HL-60 (cell line): Measurements from ENCODE around the gene PPP1R11.
A peak's percentile ranks its signal among the peaks of the same experiment; 100 is the strongest.

Experiments used
- DNase-seq, 2 experiments: peaks; one replicate each; pipeline ENCODE4 v3.0.0-alpha.2; 2010 to 2020; ENCODE audit warnings: low read depth in 1 of 2, low spot score in 1 of 2
- H3K27ac ChIP-seq: fragments of 250-450 bp; sonication (Bioruptor Pico); replicated peaks from 2 replicates; pipeline ENCODE4 v1.5.1; 2020; ENCODE audit warnings: mild to moderate bottlenecking, moderate library complexity
- H3K27me3 ChIP-seq: fragments of 250-450 bp; sonication (Bioruptor Pico); 2 replicates; pipeline ENCODE4 v1.5.1; 2021; ENCODE audit warnings: mild to moderate bottlenecking, moderate library complexity; ENCODE audit not compliant: insufficient read depth, poor library complexity, severe bottlenecking
- H3K4me3 ChIP-seq: replicated peaks from 2 replicates; pipeline ENCODE4 v1.5.1; 2011; ENCODE audit warnings: mild to moderate bottlenecking, control low read depth, low read length; ENCODE audit not compliant: insufficient read depth
- CTCF ChIP-seq: IDR thresholded peaks from one replicate; pipeline ENCODE4 v1.5.1; 2011; ENCODE audit warnings: low read length, control low read depth, inconsistent platforms; ENCODE audit not compliant: insufficient read depth
- GABPA ChIP-seq: IDR thresholded peaks from 2 replicates; pipeline ENCODE4 v1.6.1; 2012; ENCODE audit warnings: low read depth
- POLR2AphosphoS5 ChIP-seq: IDR thresholded peaks from 2 replicates; pipeline ENCODE4 v1.6.1; 2012; ENCODE audit warnings: low read depth
- REST ChIP-seq: IDR thresholded peaks from 2 replicates; pipeline ENCODE4 v1.6.1; 2012; ENCODE audit warnings: low read depth; ENCODE audit not compliant: insufficient replicate concordance
- SPI1 ChIP-seq: IDR thresholded peaks from 2 replicates; pipeline ENCODE4 v1.6.1; 2012; ENCODE audit warnings: low read depth, mild to moderate bottlenecking, borderline replicate concordance

Gene PPP1R11

GRCh38 chr6:30053682-30054081, 13.3 kb upstream of the PPP1R11 start:
- no peak overlapping the region for H3K27ac ChIP-seq
- no peaks in the 10 kb centered on the region for H3K27me3 ChIP-seq
- TF ChIP-seq REST (no peak), GABPA (no peak)
- H3K4me3 ChIP-seq: no peak overlapping the region
- DNase-seq: no peak

- Histone ChIP-seq H3K27ac (no peak overlapping the region), H3K27me3 (no peaks in the 10 kb centered on the region), H3K4me3 (no peak overlapping the region)
- no peak for TF ChIP-seq CTCF
- no peak for DNase-seq
Measured at GRCh38 chr6:30055513-30055912, 11.5 kb upstream of the PPP1R11 start.

GRCh38 chr6:30060606-30061091, 6.3 kb upstream of the PPP1R11 start:
- Histone ChIP-seq H3K27me3 (no peaks in the 10 kb centered on the region), H3K4me3 (peak overlapping the region; percentile 70), H3K27ac (peak overlapping the region; percentile 89)
- DNase-seq: peak; percentile 50 to 63
- peak; percentile 9; the same call in 1 of the 2 replicates for TF ChIP-seq POLR2AphosphoS5
- TF ChIP-seq REST: no peak
- TF ChIP-seq SPI1: no peak
- TF ChIP-seq GABPA: peak; percentile 16; the same call in 1 of the 2 replicates
- TF ChIP-seq CTCF: no peak

GRCh38 chr6:30061092-30061857, 5.7 kb upstream of the PPP1R11 start, which contains the start of gene POLR1H:
Gene POLR1H, plus strand, starts transcription at chr6:30061265. Its CDS starts 260 bp downstream, at chr6:30061525.
- TF ChIP-seq REST: peak; percentile 36
- peak; percentile 83 for TF ChIP-seq POLR2AphosphoS5
- no peak for TF ChIP-seq SPI1
- no peak for TF ChIP-seq CTCF
- no peak; the same call in 1 of the 2 replicates for TF ChIP-seq GABPA
- peak within 1 kb of the TSS; percentile 89 for H3K27ac ChIP-seq

More at GRCh38 chr6:30061092-30061857, 5.7 kb upstream of the PPP1R11 start, which contains the start of gene POLR1H:
- DNase-seq: peak; percentile 89 to 97
- Histone ChIP-seq H3K4me3 (peak within 1 kb of the TSS; percentile 70), H3K27me3 (no peaks in the 10 kb centered on the region)
